HG02870 (cell line): Measurements from ENCODE around the gene ITFG1.
"Not testable (repeated sequence)": the region's sequence is repeated elsewhere in the genome, so short reads cannot be mapped to it uniquely, and the experiment has no call there.

Experiments
- ATAC-seq: cut with Tn5 transposase; IDR thresholded peaks from one replicate; pipeline ENCODE4 v1.9.1; 2021; ENCODE audit warnings: mild to moderate bottlenecking, moderate library complexity; ENCODE audit not compliant: unreplicated experiment

Gene ITFG1

GRCh38 chr16:47342055-47342454 is 118.8 kb downstream of the ITFG1 start:
- no peak for ATAC-seq

- not testable (repeated sequence) for ATAC-seq
Observed at GRCh38 chr16:47330562-47330961, 130.3 kb downstream of the ITFG1 start.

GRCh38 chr16:47324309-47324708 is 136.6 kb downstream of the ITFG1 start:
- ATAC-seq = not testable (repeated sequence)

- no peak for ATAC-seq
Observed at GRCh38 chr16:47323241-47323640, 137.6 kb downstream of the ITFG1 start.

GRCh38 chr16:47320546-47321310 is 140.1 kb downstream of the ITFG1 start:
- no peak for ATAC-seq

GRCh38 chr16:47317465-47318240 is 143.2 kb downstream of the ITFG1 start:
- ATAC-seq = no peak

GRCh38 chr16:47316442-47317015 is 144.3 kb downstream of the ITFG1 start:
- ATAC-seq = no peak

- ATAC-seq = no peak
Observed at GRCh38 chr16:47311738-47312505, 148.9 kb downstream of the ITFG1 start.

- ATAC-seq = peak; percentile 82
Observed at GRCh38 chr16:47310792-47311211, 150.1 kb downstream of the ITFG1 start.

- no peak for ATAC-seq
Observed at GRCh38 chr16:47309581-47310312, 151.1 kb downstream of the ITFG1 start.

- no peak for ATAC-seq
Observed at GRCh38 chr16:47308601-47309000, 152.3 kb downstream of the ITFG1 start.

GRCh38 chr16:47304563-47304962 is 156.3 kb downstream of the ITFG1 start:
- no peak for ATAC-seq

GRCh38 chr16:47299587-47299986 is 161.3 kb downstream of the ITFG1 start:
- no peak for ATAC-seq

GRCh38 chr16:47284999-47285398 is 175.9 kb downstream of the ITFG1 start:
- no peak for ATAC-seq

GRCh38 chr16:47278306-47278970 is 182.4 kb downstream of the ITFG1 start:
- no peak for ATAC-seq

GRCh38 chr16:47276522-47276921 is 184.3 kb downstream of the ITFG1 start:
- ATAC-seq = no peak

GRCh38 chr16:47262938-47263337 is 197.9 kb downstream of the ITFG1 start:
- no peak for ATAC-seq

- no peak for ATAC-seq
Observed at GRCh38 chr16:47260503-47260902, 200.4 kb downstream of the ITFG1 start.

GRCh38 chr16:47258874-47259461 is 201.9 kb downstream of the ITFG1 start:
- ATAC-seq = no peak
